Body of pancreas (tissue), 4 donors: Measurements from ENCODE around the gene RPTOR. TPM values are rescaled to one million over a fixed set of nuclear protein-coding genes. Genes with fewer than 3 reads are reported as not detected.

Experiments used
- ATAC-seq: fragments of 150-250 bp; one replicate; pipeline ENCODE4 v1.9.1; 2016
- DNase-seq, 4 donors: peaks; one replicate each; pipeline ENCODE4 v3.0.0-alpha.2; 2019
- H3K27ac ChIP-seq, 4 donors: fragments of 200-600 bp; sonication (generic); 1 replicate in 3 of 4; 2 replicates in 1 of 4; pipeline versions ENCODE4 v1.5.1 to v1.6.1; 2016 to 2019; ENCODE audit warnings: mild to moderate bottlenecking in 1 of 4, mixed read lengths in 1 of 4, moderate library complexity in 1 of 4
- H3K27me3 ChIP-seq, 2 donors: fragments of 200-600 bp; sonication (generic); one replicate each; pipeline ENCODE4 v1.6.0; 2016; ENCODE audit warnings: mild to moderate bottlenecking in 1 of 2
- H3K36me3 ChIP-seq, 2 donors: fragments of 200-600 bp; sonication (generic); replicated peaks in 1 of 2; 2 replicates each; pipeline ENCODE4 v1.5.1; 2016; ENCODE audit warnings: low read depth in 2 of 2; ENCODE audit not compliant: insufficient read depth in 1 of 2
- H3K4me1 ChIP-seq: fragments of 200-600 bp; sonication (generic); one replicate; pipeline ENCODE4 v1.6.0; 2016
- H3K4me3 ChIP-seq, 2 donors: fragments of 200-600 bp; sonication (generic); 1 replicate in 1 of 2; 2 replicates in 1 of 2; pipeline ENCODE4 v1.5.1; 2016 to 2019
- H3K9me3 ChIP-seq, 3 donors: fragments of 200-600 bp; sonication (generic); 1 replicate in 2 of 3; 2 replicates in 1 of 3; pipeline ENCODE4 v1.5.1; 2016
- CTCF ChIP-seq, 7 experiments: fragments of 450-650 bp in 4 of 7; fragments of 200-600 bp in 3 of 7; sonication (generic) in 3 of 7; IDR thresholded peaks; one replicate each; pipeline ENCODE4 v1.5.1; 2016 to 2019; ENCODE audit warnings: antibody characterized with exemption in 7 of 7
- POLR2A ChIP-seq, 3 donors: fragments of 450-650 bp; IDR thresholded peaks; one replicate each; pipeline ENCODE4 v1.6.1; 2016; ENCODE audit warnings: antibody characterized with exemption in 3 of 3, mild to moderate bottlenecking in 2 of 3
- WGBS, 2 donors: methylation state at CpG; one replicate each; pipeline ENCODE4 v1.1.5; 2017; 5-methylcytosine and 5-hydroxymethylcytosine counted together
- intact Hi-C: fragments of 100-400 bp; cut with DNase I; formaldehyde crosslinking; loops from one replicate; pipeline ENCODE4 v1.15.1; 2023
- total RNA-seq, 2 donors: library from RNA; depleted of rRNA; stranded (reverse); fragments of >200 nt; gene quantifications; one replicate each; pipeline ENCODE4 v1.1.0, GENCODE V29; 2016

The RPTOR gene
- total RNA-seq, 2 donors from 2014 or later, result 22.3 to 34.3 TPM

DNA sequence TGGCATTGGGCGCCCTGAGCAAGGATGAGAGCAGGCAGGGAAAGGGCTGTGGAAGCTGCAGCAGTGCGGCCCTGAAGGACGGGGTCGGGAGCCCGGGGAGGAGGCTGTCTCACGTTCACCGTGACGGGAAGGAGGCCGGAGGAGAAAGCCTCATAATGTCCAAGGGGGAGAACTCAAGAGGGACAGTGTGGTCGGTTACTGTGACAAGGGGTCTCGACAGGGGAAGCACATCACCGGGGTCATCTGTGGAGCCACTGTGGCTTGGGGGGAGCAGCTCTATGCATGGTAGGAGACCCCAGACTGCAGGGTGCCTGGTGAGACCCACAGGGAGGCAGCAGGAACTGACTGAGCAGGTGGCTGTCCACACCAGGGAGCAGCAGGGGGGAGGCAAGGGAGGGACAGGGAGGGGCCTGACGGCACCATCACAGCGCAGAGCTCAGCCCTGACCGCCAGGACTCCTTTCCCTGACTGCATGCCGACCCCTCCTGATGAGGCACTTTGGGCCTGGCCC lies 292.4 kb downstream of the RPTOR start:
- TF ChIP-seq CTCF (IDR thresholded peaks at IDR 0.05) (no peak), POLR2A (IDR thresholded peaks at IDR 0.05) (no peak)
- 88 to 97% methylated on average over 15 to 16 of the region's 16 CpGs for WGBS, 2 donors
- no peak overlapping the region for H3K4me3 ChIP-seq
- no peak overlapping the region for H3K27ac ChIP-seq
- H3K4me1 ChIP-seq, result peaks cover 11% of the 10 kb centered on the region
- H3K9me3 ChIP-seq, result no peaks in the 10 kb centered on the region
- ATAC-seq (no peak), DNase-seq (no peak)
- H3K27me3 ChIP-seq, result no peaks in the 10 kb centered on the region
- intact Hi-C loops, result no loop called here
- no peaks in the 10 kb centered on the region for H3K36me3 ChIP-seq

- H3K27ac ChIP-seq, result no peak overlapping the region
- no peak for ATAC-seq
- H3K9me3 ChIP-seq, result no peaks in the 10 kb centered on the region
- intact Hi-C loops, result no loop called here
- no peaks in the 10 kb centered on the region for H3K36me3 ChIP-seq
- H3K27me3 ChIP-seq, result no peaks in the 10 kb centered on the region
- TF ChIP-seq POLR2A (IDR thresholded peaks at IDR 0.05) (no peak), CTCF (IDR thresholded peaks at IDR 0.05) (no peak)
- no peak overlapping the region for H3K4me3 ChIP-seq
- no peak for DNase-seq
- WGBS, 2 donors, result 92 to 93% methylated on average over 17 to 18 of the region's 18 CpGs
- H3K4me1 ChIP-seq, result peaks cover 6% of the 10 kb centered on the region
Measured at GRCh38 chr17:80837711-80838110, 293.1 kb downstream of the RPTOR start.

DNA sequence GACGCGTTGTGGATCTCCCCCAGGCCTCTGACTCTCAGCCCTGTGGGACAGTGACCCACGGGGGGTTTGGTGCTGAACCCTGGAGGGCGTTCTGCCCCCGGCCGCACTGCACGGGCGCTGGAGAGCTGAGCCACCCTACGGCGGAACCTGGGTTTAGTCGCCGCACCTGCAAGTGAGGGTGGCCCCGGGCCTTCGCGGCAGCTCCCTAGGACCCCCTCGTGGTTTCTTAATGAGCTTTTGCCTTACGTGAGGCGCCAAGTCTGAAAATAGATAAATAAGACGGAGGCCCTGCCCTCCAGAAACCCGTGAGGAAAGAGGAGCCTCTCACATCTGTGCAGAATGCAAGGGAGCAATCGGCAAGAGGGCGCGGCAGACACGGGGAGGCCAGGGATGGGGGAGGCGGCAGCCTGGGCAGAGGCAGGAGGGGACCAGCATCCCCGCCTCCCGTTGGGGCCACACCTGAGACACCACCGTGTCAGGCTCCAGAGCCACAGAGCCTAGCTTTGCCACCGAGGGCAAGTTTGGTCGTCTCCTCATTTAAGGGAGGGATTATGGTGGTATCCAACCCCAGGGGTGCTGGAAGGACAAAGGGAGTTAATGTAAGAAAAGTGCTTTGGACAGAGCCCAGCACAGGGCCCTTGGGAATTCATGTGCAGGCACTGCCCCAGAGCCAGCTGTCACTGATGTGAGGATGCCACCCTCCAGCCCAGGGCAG lies 293.8 kb downstream of the RPTOR start:
- ATAC-seq, result no peak

DNA sequence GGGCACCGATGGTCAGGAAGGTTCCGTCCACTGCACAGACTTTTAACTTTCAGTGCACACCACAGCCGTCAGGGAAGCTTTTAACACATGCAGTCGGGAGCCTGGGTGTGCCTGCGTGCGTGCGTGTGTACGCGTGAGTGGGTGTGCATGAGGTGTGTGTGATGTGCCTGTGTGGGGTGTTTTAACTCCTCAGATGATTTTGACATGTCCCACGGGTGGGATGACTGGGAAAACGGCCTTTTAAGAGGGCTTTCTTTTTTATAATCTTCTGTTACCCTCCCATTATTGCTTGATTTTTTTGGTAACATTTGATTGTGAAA lies 294.3 kb downstream of the RPTOR start:
- TF ChIP-seq CTCF (IDR thresholded peaks at IDR 0.05) (no peak), POLR2A (IDR thresholded peaks at IDR 0.05) (no peak)
- intact Hi-C loops, result no loop called here
- Histone ChIP-seq H3K4me1 (peaks cover under 1% of the 10 kb centered on the region), H3K36me3 (no peaks in the 10 kb centered on the region), H3K9me3 (no peaks in the 10 kb centered on the region), H3K27me3 (no peaks in the 10 kb centered on the region), H3K4me3 (no peak overlapping the region), H3K27ac (no peak overlapping the region)
- ATAC-seq, result no peak
- DNase-seq, result no peak
- 86 to 91% methylated on average over 8 to 11 of the region's 11 CpGs for WGBS, 2 donors

More for the DNA sequence above, 293.8 kb downstream of the RPTOR start:
- no peaks in the 10 kb centered on the region for H3K27me3 ChIP-seq
- no peak overlapping the region for H3K4me3 ChIP-seq
- no peaks in the 10 kb centered on the region for H3K36me3 ChIP-seq
- no peaks in the 10 kb centered on the region for H3K9me3 ChIP-seq
- no peak overlapping the region for H3K27ac ChIP-seq
- H3K4me1 ChIP-seq, result peaks cover 6% of the 10 kb centered on the region
- no peak for DNase-seq
- WGBS, 2 donors, result 90 to 97% methylated on average over 25 of the region's 30 CpGs
- TF ChIP-seq POLR2A (IDR thresholded peaks at IDR 0.05) (no peak), CTCF (IDR thresholded peaks at IDR 0.05) (no peak)
- intact Hi-C loops, result no loop called here

- no peaks in the 10 kb centered on the region for H3K36me3 ChIP-seq
- H3K27me3 ChIP-seq, result no peaks in the 10 kb centered on the region
- H3K9me3 ChIP-seq, result no peaks in the 10 kb centered on the region
- WGBS, 2 donors, result 81% methylated on average over 8 of the region's 8 CpGs
- H3K4me3 ChIP-seq, result no peak overlapping the region
- no peak overlapping the region for H3K27ac ChIP-seq
- intact Hi-C loops, result no loop called here
- no peak for ATAC-seq
- no peaks in the 10 kb centered on the region for H3K4me1 ChIP-seq
- no peak for TF ChIP-seq POLR2A (IDR thresholded peaks at IDR 0.05)
- no peak for DNase-seq
Measured at GRCh38 chr17:80839511-80839941, 294.9 kb downstream of the RPTOR start.
